SIG-M5 treated with dmso at 0.1 percent for 504 hours (cell line): ENCODE measurements around the gene KAZN.
A peak's percentile ranks its signal among the peaks of the same experiment; 100 is the strongest.

Source experiments
- DNase-seq: peaks from one replicate; lab custom pipeline; 2025; ENCODE audit not compliant: unreplicated experiment; lab: John Stamatoyannopoulos, UW

The KAZN gene

GRCh38 chr1:15146142-15146680, 547.7 kb downstream of the KAZN start:
- no peak for DNase-seq

- no peak for DNase-seq
These were observed 548.5 kb downstream of the KAZN start for GRCh38 chr1:15146971-15147376.

DNA sequence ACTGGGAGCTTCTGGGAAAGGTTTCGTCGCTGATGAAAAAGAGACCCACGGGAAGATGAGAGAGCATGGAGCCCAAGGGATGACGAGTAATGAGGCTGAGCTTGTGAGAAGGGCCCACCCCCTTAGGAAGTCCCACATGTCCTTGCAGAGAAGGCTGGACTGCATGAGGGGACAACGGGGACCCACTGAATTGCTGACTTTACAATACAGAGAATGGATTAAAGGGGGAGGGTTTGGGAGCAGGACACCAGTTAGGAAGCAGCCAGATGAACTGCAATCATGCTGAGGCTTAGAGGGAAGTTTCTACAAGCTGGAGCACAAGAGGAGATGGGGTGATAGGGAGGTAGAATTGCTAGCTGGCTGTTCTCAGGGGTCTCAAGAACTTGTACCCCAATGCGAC, 549.5 kb downstream of the KAZN start:
- no peak for DNase-seq

- DNase-seq = no peak
These were observed 550.0 kb downstream of the KAZN start for GRCh38 chr1:15148475-15148874.

DNA sequence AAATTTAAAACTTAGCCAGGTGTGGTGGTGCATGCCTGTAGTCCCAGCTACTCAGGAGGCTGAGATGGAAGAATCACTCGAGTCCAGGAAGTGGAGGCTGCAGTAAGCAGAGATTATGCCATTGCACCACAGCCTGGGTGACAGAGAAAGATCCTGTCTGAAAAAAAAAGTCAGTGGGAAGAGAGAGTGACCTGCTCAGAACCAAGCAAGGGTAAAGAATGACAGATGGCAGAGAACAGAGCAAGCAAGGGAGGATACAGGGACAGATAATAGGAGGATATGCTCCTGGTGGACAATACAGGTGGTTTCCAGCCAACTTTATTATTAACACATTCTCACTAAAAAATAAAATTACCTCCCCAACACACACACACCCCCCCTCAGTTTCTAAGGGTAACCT, 550.5 kb downstream of the KAZN start:
- DNase-seq = no peak

GRCh38 chr1:15150376-15150775, 551.9 kb downstream of the KAZN start:
- no peak for DNase-seq

DNA sequence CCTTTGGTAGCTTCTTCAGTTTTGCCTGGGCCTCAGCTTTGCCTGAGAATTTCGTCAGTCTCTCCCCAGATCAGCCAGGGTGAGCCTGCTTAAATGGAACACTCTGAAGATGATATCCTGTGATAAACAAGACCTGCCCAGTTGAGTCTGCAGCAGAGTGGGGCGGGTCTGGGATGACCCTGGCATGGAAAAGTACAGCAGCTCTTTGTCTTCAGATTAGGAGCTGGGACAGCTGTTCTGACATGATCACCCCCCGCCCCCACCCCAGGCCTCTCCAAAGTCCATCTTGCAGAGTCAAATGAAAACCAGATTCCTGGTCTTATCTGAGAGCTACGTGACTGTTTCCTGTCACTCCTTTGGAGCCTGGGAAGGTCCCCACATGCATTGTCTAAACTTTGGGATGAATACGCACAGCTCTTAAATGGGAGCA, 552.9 kb downstream of the KAZN start:
- DNase-seq = no peak

- no peak for DNase-seq
These were observed 553.4 kb downstream of the KAZN start for GRCh38 chr1:15151871-15152270.

DNA sequence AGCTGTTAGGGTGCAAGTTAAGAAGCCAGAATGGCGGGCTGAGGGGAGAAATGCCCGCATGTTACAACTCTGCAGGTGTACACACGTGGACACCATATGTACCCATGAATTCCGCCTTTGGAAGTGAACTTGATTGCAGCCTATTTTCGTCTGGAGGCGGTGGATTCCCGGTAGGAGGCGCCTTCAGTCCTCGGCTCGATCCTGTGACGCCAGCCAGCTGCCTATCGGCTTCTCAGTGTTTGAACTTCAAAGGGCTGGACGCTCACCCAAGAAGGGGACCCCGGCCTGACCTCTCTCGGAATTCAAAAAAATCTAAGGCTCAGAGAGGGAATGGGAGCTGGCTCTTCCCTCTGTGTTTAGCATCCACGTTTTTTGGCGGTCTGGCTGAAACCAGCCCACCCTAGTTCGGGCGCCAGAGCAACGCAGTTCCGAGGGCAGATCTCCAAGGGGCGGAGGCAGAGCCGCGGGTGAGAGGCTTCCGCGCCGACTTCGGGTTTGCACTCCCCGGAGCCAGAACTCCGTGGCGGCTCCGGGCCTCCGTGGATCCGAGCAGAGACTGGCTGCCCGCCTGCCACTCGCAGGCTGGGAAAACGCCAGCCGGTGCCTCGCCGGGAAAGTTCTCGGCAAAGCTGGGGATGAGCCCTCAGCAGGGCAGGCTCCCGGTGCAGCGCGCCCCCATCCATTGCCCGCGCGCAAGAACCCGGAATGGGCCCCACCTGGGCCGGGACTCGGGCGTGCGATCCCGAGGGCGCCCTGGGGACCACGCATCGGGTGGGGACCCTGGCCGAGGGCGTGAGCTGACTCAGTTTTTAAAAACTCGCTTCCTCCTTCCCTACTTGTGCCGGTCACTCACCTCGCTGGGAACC, 554.1 kb downstream of the KAZN start:
- peak; percentile 34 for DNase-seq

GRCh38 chr1:15153184-15153841, 554.8 kb downstream of the KAZN start, which contains the start of gene TMEM51:
Gene TMEM51, plus strand, starts transcription at chr1:15153747. Its CDS starts 61,341 bp downstream, at chr1:15215088.
- DNase-seq = no peak

GRCh38 chr1:15153842-15154479, 555.5 kb downstream of the KAZN start:
- DNase-seq = no peak

GRCh38 chr1:15154480-15155036, 556.1 kb downstream of the KAZN start:
- DNase-seq = no peak

GRCh38 chr1:15155191-15155590, 556.7 kb downstream of the KAZN start:
- DNase-seq = no peak

- DNase-seq = no peak
These were observed 557.6 kb downstream of the KAZN start for GRCh38 chr1:15155888-15156741.

DNA sequence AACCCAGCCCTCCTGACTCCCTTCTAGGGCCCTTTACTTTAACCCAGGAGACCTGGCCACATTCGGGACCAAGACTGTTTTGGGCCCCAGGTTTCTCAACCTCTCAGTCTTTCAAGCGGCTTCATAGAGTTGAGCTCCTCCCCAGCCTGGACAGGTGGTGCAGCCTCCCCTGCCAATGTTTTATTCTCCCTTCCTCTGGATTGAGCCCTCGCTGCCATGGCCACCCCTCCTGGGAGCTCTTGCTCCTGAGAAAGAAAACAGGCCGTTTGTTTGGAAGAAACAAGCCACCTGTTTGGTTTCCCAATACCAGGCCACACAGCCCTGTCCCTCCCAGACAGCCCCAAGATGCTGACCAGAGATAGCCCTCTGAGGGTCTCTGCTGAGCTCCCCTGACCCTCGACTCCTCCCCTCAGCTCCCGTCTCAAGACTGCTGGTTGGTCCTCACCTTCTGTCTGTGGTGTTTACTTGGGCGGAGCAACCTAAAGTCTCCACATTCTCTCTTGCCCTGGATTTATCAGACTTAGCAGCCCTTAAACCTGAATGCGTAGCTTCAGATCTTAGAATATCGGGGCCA, 558.4 kb downstream of the KAZN start:
- DNase-seq = no peak

DNA sequence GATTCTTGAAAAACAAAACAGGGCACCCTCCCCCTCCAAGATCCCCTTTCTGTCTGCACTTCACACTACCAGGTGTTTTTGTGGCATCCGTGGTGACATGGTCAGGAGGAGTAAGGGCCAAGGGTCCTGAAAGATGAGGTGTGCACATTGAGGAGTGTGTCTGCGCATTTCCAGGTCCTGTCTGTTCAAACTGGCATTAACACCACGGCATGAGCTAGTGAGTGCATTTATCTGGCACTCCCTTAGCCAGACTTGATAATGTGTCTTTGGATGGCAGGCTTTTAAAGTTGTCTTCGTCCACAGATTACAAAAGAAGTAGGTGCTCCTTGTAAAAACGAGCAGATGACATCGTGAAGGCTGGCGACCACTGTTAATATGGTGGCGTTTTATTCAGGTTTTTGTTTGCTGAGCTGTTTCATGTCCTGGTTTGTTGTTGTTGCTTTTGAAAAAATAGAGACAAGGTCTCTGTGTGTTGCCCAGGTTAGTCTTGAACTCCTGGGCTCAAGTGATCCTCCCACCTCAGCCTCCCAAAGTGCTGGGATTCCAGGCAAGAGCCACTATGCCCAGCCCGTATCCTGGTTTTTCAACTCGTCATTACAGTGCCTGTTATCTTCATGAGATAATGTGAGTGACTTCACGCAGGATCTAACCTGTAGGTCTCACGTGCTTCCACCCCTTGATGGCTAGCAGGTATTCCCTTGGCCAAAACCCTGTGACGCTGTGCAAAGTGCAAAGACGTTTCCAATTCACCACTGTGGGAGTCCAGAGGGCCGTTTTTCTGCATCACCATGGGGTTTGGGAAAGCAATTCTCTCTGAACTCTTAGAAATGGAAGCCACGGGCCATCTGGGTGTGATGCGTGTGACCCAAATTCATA, 559.3 kb downstream of the KAZN start:
- DNase-seq = no peak

- no peak for DNase-seq
These were observed 560.2 kb downstream of the KAZN start for GRCh38 chr1:15158506-15159165.

DNA sequence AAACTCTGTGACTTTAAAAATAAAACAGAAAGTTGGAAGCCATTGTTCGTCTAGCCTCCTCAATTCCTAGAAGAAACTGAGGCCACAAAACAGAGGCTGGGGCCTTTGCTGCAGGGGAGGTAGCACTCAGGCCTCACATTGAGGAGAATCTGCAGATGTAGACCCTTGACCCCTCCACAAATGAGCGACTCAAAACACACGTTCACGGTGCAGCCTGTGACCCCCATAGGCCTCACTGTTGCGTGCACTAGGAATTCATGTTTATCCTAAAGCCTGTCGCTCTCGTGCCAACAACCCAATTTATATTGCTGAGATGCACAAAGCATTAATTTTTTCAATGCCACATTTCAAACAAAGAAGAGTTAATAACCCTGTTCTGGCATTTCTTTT, 560.7 kb downstream of the KAZN start:
- no peak for DNase-seq

- no peak for DNase-seq
These were observed 562.1 kb downstream of the KAZN start for GRCh38 chr1:15160626-15161025.
